ENCODE data around the gene PGLYRP4. TPM values are rescaled to one million over a fixed set of nuclear protein-coding genes. Genes with fewer than 3 reads are reported as not detected.

PGLYRP4 gene
- total and polyA plus RNA-seq, 2 experiments from 2014 or later, result not detected

DNA sequence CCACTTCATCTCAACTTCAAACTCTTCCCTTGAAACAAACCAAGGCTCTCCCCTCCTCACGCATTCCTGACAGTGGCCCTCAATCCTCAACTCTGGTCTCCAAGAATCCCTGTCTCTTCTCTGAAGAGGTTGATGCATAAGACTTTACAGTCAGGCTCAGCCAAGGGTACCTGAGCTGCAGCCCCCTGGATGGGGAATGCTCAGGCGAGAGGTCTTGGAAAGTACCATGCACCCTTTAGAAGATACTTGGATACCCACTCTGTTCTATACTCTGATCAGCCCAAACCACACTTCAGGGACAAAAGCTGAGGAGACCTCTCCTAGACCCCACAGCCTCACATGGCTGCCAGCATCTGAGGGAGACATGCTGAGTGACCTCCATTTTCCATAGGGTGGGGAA lies 35.4 kb downstream of the PGLYRP4 start:
- H3K27me3 ChIP-seq (replicated peaks; ENCODE audit: insufficient read depth), result no peaks in the 10 kb centered on the region; the same call in 1 of the 2 replicates
- H3K36me3 ChIP-seq (ENCODE audit: low read depth), result no peaks in the 10 kb centered on the region
- no peaks in the 10 kb centered on the region for H3F3A ChIP-seq (ENCODE audit: insufficient read depth)
- in situ Hi-C loops (cut with MboI), result no loop called here
- no peak overlapping the region for H3K4me3 ChIP-seq
- H3K4me1 ChIP-seq (ENCODE audit: insufficient read depth), result no peaks in the 10 kb centered on the region
- no peak overlapping the region for H3K27ac ChIP-seq
- no peaks in the 10 kb centered on the region for H4K20me1 ChIP-seq (ENCODE audit: insufficient read depth)
- no peaks in the 10 kb centered on the region for H3K9me3 ChIP-seq (ENCODE audit: low read depth)
- no peak for DNase-seq
- no peak for TF ChIP-seq EZH2 (IDR thresholded peaks at IDR 0.05; ENCODE audit: insufficient read depth, poor library complexity, severe bottlenecking)
- TF ChIP-seq EZH2phosphoT487 (IDR thresholded peaks at IDR 0.05; ENCODE audit: insufficient read depth, low read depth), result no peak
- 48 to 57% methylated on average over 2 of the region's 2 CpGs for WGBS, 2 experiments (ENCODE audit: low coverage in 1 of 2, low lambda C conversion rate in 2 of 2, missing lambda C conversion rate in 2 of 2)
- no peaks in the 10 kb centered on the region for H3K9me2 ChIP-seq (ENCODE audit: insufficient read depth)
- H3K9ac ChIP-seq, result no peak overlapping the region
- H2AFZ ChIP-seq, result no peak overlapping the region
- H3K4me2 ChIP-seq (ENCODE audit: unreplicated experiment), result no peak overlapping the region
- no peaks in the 10 kb centered on the region for H3K79me2 ChIP-seq (ENCODE audit: insufficient read depth)

DNA sequence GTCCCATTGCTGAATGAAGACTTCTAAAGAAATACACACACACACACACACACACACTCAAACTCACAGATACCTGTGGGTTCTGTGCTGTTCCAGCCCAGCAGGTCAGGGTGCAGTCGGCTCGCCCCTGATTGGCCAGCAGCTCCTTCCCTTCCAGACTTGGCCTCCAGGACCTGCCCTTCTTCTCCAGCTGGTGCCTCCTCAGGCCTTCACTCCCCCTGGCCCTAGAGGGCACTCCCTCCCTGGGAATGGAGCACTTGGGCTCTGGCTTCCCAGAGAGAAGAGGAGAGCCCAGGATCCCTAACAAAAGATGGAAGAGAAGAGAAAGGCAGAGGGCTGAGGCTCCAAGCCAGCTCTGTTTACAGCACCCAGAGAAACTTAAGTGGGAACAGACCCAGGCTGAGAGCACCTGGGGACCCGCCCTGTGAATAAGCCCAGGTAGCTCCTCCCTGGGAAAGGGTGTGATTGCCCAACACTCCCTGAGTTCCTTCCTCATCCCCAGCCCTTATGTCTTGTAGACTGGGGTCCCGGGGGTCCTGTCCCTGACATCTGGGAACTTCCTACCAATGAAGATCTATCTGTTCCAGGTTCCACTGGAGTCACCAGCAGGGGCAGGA lies 36.0 kb downstream of the PGLYRP4 start, which contains the start of gene PGLYRP3:
Gene PGLYRP3, minus strand, starts transcription at position 383 of the 617 bp plus-strand sequence. CDS start 2,287 bp downstream, outside the sequence.
- Histone ChIP-seq H3K79me2 (ENCODE audit: insufficient read depth) (no peaks in the 10 kb centered on the region), H3K36me3 (ENCODE audit: low read depth) (no peaks in the 10 kb centered on the region), H3F3A (ENCODE audit: insufficient read depth) (no peaks in the 10 kb centered on the region), H3K27ac (no peak within 1 kb of the TSS), H3K9me2 (ENCODE audit: insufficient read depth) (no peaks in the 10 kb centered on the region), H3K9me3 (ENCODE audit: low read depth) (no peaks in the 10 kb centered on the region), H3K4me2 (ENCODE audit: unreplicated experiment) (no peak within 1 kb of the TSS), H3K4me1 (ENCODE audit: insufficient read depth) (no peaks in the 10 kb centered on the region), H4K20me1 (ENCODE audit: insufficient read depth) (no peaks in the 10 kb centered on the region), H2AFZ (no peak within 1 kb of the TSS), H3K27me3 (replicated peaks; ENCODE audit: insufficient read depth) (no peaks in the 10 kb centered on the region; the same call in 1 of the 2 replicates), H3K9ac (no peak within 1 kb of the TSS), H3K4me3 (no peak within 1 kb of the TSS)
- no peak for DNase-seq
- in situ Hi-C loops (cut with MboI), result no loop called here
- 31 to 41% methylated on average over 4 of the region's 4 CpGs for WGBS, 2 experiments (ENCODE audit: low coverage in 1 of 2, low lambda C conversion rate in 2 of 2, missing lambda C conversion rate in 2 of 2)
- TF ChIP-seq EZH2phosphoT487 (IDR thresholded peaks at IDR 0.05; ENCODE audit: insufficient read depth, low read depth) (no peak), EZH2 (IDR thresholded peaks at IDR 0.05; ENCODE audit: insufficient read depth, poor library complexity, severe bottlenecking) (no peak)

- Histone ChIP-seq H3K4me3 (no peak overlapping the region), H3K4me2 (ENCODE audit: unreplicated experiment) (no peak overlapping the region), H3K79me2 (ENCODE audit: insufficient read depth) (no peaks in the 10 kb centered on the region), H2AFZ (no peak overlapping the region), H3K9ac (no peak overlapping the region), H3K27me3 (replicated peaks; ENCODE audit: insufficient read depth) (no peaks in the 10 kb centered on the region), H3K27ac (no peak overlapping the region), H3K9me2 (ENCODE audit: insufficient read depth) (no peaks in the 10 kb centered on the region), H3F3A (ENCODE audit: insufficient read depth) (no peaks in the 10 kb centered on the region), H4K20me1 (ENCODE audit: insufficient read depth) (no peaks in the 10 kb centered on the region), H3K9me3 (ENCODE audit: low read depth) (no peaks in the 10 kb centered on the region), H3K4me1 (ENCODE audit: insufficient read depth) (no peaks in the 10 kb centered on the region), H3K36me3 (ENCODE audit: low read depth) (no peaks in the 10 kb centered on the region)
- 31 to 42% methylated on average over 7 of the region's 7 CpGs for WGBS, 2 experiments (ENCODE audit: low coverage in 1 of 2, low lambda C conversion rate in 2 of 2, missing lambda C conversion rate in 2 of 2)
- in situ Hi-C loops (cut with MboI), result no loop called here
- TF ChIP-seq EZH2phosphoT487 (IDR thresholded peaks at IDR 0.05; ENCODE audit: insufficient read depth, low read depth), result no peak
- no peak for TF ChIP-seq EZH2 (IDR thresholded peaks at IDR 0.05; ENCODE audit: insufficient read depth, poor library complexity, severe bottlenecking)
- DNase-seq, result no peak
These were observed 38.1 kb downstream of the PGLYRP4 start for GRCh38 chr1:153310526-153310925.

- TF ChIP-seq EZH2phosphoT487 (IDR thresholded peaks at IDR 0.05; ENCODE audit: insufficient read depth, low read depth) (no peak), EZH2 (IDR thresholded peaks at IDR 0.05; ENCODE audit: insufficient read depth, poor library complexity, severe bottlenecking) (no peak)
- no peak overlapping the region for H3K4me2 ChIP-seq (ENCODE audit: unreplicated experiment)
These were observed 39.2 kb downstream of the PGLYRP4 start for GRCh38 chr1:153309441-153309840.

More at GRCh38 chr1:153309441-153309840, 39.2 kb downstream of the PGLYRP4 start:
- 23 to 33% methylated on average over 1 to 2 of the region's 2 CpGs for WGBS, 2 experiments (ENCODE audit: low coverage in 1 of 2, low lambda C conversion rate in 2 of 2, missing lambda C conversion rate in 2 of 2)
- DNase-seq, result no peak
- no peaks in the 10 kb centered on the region for H4K20me1 ChIP-seq (ENCODE audit: insufficient read depth)
- H3K9me2 ChIP-seq (ENCODE audit: insufficient read depth), result no peaks in the 10 kb centered on the region
- in situ Hi-C loops (cut with MboI), result no loop called here
- H3K27me3 ChIP-seq (replicated peaks; ENCODE audit: insufficient read depth), result no peaks in the 10 kb centered on the region
- H3K79me2 ChIP-seq (ENCODE audit: insufficient read depth), result no peaks in the 10 kb centered on the region
- no peak overlapping the region for H2AFZ ChIP-seq
- no peak overlapping the region for H3K4me3 ChIP-seq
- no peaks in the 10 kb centered on the region for H3K36me3 ChIP-seq (ENCODE audit: low read depth)
- no peak overlapping the region for H3K9ac ChIP-seq
- no peaks in the 10 kb centered on the region for H3K4me1 ChIP-seq (ENCODE audit: insufficient read depth)
- H3K27ac ChIP-seq, result no peak overlapping the region
- H3K9me3 ChIP-seq (ENCODE audit: low read depth), result no peaks in the 10 kb centered on the region
- no peaks in the 10 kb centered on the region for H3F3A ChIP-seq (ENCODE audit: insufficient read depth)
